GM19328 (cell line): ENCODE measurements around the gene MAST4.

ENCODE experiments used
- ATAC-seq: cut with Tn5 transposase; IDR thresholded peaks from one replicate; pipeline ENCODE4 v1.9.1; 2021; ENCODE audit warnings: mild to moderate bottlenecking, moderate library complexity; ENCODE audit not compliant: unreplicated experiment

The MAST4 gene

DNA sequence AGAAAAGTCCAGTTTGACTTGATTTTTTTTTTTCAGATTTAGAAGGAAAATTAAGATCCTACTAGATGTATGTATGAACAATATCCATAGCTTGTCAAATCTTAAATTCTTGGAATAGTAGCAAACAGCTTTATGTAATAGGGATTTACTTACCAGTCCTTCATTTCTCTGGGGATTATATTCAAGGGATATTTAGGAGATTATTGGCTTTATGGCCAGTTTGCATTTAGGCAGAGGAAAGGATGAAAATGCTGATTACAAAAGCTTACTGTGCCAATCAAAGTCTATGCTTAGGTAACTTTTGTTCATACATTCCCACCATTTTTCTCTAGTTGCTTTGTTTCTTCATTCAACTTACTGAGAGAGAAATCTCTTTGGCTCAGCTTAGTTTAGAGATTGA is 47.9 kb downstream of the MAST4 start:
- no peak for ATAC-seq

DNA sequence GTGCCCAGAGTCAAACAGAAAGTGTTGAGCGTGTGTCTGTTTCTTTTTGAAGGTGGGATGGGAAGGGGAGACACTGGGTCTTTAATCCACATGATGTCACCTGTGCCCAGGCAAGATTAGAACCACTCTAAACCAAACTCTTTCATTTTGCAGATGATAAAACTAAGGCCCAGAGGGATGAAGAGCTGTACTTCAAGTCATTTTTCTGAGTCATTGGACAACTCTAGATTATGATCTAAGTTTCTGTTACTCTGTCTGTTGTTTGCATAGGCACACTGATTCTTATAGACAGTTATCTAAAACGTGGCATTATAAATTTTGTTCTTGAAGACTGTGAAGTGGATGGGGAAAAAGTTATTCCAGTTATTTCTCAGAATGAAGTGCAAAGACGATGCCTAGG is 48.8 kb downstream of the MAST4 start:
- ATAC-seq: no peak

DNA sequence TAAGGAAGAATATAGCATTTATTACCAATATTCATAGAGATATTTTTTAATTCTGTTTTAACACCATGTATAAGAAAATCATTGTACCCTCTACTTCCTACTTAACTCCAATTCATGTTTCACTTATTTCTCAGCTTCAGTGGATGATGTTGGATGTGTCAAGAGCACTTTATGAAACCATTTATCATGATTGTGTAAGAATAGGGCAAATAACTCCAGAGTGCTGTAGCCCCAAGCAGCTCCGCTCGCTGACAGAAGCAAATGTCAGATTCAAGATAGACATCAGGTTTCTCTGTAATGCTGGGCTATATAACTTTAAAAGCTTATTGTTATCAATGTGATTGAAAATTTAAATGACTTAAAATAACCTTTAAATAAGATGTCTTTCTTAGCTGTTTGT is 50.4 kb downstream of the MAST4 start:
- no peak for ATAC-seq

DNA sequence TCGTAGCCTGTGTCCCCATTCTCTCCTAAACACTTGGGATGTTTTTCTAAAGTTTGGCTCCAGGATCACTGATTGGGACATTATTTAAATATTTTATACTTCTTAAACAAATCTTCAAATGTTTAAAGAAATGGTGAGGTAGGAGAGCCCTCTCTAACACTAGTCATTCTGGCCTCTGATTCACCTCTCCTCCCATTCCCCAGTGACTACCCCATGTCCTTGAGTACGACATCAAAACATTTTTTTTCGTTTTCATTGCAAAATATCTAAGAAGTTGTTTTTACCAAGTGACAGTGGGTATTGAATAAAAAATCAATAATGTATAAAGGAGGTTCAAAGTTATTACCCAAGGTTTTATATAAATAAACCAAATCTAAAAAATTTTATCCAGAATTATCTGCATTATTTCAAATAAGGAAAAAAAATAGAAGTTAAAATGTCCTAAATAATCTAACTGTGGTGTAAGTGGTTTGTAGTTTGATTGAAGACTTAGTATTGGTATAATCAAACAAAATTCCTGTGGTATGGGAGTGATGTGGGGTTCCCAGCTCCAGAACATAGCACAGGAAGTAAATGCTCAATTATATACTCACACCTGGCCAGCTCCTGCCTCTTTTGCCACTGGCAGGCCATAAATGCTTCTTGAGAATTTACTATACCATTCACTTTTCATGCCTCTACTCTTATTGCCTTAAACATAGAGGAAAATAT is 51.1 kb downstream of the MAST4 start:
- no peak for ATAC-seq

DNA sequence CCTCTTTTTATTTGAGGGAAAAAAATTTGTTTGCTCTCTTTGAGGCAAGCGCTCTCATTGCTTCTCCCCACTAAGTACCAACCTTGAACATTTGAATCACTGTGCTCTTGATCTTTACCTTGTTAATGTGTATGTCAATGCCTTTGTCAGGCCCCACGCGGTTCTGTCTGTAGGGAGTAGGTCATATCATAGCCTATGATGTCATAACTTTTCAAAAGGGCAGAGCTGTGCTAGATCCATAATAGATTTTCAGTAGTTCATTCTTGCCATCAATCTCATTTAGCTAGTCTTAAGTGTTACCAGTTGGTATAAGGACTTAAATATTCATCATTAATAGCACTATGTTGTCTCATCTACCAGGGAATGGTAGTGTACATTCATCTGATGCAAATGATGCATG is 56.6 kb downstream of the MAST4 start:
- no peak for ATAC-seq

DNA sequence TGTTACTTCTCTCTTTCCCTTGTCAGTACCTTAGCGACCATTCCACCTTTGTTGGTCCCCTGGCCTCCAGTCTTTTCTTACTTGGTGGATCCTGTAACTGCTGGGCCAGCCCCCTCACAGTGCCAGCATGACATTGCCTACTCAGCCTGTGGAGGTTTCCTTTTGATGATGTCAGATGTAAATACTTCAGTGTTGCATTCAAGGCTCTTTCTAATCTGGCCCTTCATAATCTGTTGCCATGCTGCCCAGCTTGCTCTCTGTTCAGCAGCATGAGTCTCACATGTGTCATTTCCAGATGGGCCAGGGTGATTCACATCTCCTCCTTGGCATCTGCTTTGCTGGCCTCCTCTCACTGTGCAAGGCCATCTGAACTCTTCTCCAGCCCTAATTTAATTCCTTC is 57.1 kb downstream of the MAST4 start:
- ATAC-seq: no peak

DNA sequence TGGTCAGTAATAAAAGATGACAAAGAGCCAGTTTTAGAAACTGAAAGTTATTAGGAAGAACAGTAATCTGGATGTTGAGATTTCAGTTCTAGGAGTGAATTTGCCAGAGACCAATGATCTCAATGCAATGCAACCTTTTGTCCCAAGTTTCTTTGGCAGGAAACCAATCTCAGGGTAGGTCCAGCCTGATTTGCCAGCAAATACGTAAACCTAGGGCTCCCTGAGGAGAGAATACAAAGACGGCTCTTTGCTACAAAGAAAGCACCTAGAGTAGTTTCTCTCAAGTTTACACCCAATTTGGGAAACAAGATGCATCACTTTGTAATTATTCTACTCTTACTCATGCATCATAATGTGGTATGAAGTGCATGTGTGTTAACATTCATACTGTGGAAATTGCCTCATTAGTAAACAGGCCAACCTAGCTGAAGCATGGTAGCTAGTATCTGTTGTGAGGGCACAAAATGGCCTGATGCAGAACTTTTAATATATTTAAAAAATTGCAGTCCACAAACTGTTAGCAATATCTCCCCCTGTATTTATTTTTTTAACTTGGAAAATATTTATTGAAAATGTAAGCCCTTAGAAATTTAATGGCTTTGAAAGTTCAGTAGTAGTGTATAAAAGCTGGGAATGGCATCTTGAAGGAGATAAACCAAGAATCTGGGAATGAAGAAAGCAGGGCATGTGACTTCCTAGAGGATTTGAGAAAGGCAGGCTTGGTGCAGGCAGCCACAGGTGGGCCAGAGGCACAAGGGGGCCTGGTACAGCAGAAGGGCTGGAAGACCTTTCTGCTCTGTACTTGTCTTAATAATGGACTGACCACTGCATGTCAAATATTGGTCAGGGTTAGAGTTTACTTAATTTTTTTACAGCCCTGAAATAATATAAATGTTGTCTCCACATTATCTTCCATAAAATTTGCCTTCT is 59.5 kb downstream of the MAST4 start:
- ATAC-seq: no peak

DNA sequence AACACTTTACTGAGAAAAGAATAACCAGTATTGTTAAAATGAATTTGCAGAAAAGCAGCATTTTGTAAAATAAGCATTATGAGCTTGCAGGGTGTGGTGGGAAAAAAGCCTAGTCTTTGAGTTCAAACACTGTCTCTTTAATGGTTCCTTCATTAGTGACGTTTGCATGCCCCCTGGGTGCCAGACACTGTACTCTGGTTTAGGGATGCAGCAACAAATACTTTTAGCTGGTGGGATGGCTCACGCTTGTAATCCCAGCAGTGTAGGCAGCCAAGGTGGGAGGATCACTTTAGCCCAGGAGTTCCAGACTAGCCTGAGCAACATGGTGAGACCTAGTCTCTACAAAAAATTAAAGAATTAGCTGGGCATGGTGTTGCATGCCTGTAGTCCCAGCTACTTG is 62.3 kb downstream of the MAST4 start:
- no peak for ATAC-seq

DNA sequence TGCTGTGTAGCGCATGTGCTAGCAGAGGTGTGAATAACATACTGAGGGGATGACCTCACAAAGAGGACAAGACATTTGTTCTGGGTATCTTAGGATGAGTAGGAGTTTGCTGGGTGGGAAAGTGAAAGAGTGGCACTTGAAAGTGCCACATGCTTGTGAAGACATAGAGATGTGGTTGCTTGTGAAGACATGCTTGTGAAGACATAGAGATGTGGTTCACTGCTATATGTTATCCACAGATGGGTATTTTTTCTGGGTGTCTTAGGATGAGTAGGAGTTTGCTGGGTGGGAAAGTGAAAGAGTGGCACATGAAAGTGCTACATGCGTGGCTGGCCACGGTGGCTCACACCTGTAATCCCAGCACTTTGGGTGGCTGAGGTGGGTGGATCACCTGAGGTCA is 63.6 kb downstream of the MAST4 start:
- no peak for ATAC-seq

DNA sequence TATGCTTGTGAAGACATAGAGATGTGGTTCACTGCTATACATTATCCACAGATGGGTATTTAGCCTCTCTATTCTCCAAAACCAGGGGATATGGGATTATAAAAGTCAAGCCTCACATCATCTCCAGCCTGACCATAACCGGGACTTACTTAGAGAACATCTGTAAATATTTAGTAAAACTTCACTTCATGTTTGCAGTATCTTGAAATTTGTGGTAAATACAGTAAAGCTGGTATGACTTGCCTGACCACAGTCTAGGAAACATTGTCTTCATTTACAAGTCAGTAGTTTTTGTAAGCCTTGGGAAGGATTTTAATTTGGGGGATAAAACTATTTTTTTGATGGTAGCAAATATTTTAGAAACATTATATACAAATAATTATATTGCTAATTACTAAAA is 64.2 kb downstream of the MAST4 start:
- no peak for ATAC-seq

DNA sequence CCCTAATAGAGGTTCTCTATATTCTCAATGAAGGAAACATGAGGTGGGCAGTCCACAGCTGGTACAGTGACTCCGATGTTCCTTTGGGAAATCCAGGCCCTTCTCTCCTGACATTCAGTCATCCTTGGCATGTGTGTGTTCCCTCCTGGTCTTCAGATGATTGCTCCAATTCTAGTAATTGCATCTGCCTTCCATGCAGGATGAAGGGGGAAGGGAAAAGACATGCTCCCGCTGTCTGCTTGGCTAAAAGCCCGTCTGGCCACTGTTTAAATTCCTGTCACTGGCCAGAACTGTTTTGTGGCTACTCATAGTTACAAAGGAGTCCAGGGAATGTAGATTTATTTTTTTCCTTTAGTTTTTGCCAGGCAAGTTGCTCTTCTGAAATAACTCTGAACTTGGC is 65.0 kb downstream of the MAST4 start:
- ATAC-seq: no peak

DNA sequence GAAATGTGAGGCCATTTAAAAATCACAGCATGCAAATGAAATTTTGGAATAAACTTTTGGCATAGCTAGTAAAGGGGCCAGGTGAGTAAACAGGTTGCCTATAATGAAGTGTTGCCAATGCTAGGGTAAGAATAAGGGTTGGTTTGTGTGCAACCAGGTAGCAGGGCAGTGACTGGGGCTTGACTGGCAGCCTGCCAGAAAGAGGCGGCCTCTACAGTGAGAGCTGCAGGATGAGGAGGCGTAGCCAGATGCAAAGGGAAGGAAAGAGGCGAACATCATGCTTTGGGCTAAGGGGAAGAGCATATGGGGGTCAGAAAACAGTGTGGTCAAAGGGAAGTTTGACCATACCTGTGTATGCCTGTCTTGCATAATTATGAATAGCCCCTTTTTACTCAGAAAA is 70.6 kb downstream of the MAST4 start:
- ATAC-seq: no peak

DNA sequence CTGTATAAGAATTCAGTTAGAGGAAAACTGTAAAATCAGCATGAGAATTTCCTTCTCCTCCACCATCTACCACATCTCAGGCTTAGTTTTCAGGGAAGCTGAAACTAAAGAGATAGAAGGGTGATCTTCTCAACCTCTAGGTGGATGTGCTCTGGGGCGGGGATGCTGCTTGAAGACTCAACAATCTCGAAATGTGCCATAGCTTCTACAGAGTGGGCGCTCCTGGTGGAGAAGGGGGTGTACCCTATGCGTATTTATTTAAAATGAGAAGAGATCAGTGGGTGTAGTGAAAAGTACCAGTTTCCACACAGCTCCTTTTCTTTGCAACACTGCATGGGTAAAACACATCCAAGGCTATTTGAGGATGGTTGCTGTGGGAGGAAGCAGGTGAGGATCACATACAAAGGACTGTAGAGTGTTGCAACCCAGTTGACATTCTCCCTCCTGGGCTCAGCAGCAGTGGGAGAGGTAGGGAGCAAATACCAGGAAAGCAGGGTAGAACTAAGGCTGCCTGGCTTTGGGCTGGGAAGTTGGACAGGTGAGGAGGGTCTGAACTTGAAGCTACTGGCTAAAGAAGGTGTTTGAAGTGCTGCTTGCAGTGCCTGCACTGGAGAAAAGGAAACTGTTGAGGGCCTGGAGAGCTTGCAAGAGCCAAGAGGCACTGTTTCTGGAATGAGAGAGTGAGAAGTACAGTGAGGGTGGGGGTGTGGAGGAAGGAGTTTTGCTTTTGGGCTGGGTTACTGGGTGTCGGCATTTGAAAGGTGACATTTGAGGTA is 73.1 kb downstream of the MAST4 start:
- ATAC-seq: no peak

DNA sequence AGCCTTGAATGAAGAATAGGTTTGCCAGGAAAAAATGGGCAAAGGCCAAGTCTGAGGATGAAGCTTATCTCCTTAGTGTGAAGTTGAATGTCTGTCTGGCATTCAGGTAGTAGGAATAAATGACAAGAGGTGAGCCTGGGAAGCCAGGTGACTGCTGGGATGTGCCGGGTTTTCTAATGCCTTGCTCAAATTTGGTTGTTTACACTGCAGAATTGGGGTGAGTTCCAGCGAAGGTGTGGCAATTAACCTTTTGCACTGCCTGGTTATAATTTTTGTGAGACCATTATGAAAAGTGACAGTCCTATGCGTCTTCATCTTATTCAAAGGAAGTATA is 73.6 kb downstream of the MAST4 start:
- no peak for ATAC-seq

DNA sequence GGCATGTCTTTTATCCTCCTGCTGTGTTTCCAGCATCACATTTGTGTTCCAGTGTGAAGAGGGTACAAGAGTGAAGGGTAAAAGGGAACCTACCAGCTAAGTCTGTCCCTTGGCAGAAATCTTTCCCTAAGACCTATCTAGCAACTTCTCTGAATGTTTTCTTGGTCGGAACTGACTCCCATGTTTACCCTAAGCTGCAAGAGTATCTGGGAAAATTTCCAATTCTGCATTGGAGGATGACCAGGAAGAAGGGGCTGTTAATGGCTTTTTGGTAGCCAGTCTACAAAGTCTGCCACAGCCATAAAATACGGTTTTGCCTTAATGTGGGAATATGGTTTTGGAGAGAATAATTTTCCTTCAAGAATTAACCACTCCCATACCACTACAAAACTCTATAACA is 75.1 kb downstream of the MAST4 start:
- ATAC-seq: no peak

DNA sequence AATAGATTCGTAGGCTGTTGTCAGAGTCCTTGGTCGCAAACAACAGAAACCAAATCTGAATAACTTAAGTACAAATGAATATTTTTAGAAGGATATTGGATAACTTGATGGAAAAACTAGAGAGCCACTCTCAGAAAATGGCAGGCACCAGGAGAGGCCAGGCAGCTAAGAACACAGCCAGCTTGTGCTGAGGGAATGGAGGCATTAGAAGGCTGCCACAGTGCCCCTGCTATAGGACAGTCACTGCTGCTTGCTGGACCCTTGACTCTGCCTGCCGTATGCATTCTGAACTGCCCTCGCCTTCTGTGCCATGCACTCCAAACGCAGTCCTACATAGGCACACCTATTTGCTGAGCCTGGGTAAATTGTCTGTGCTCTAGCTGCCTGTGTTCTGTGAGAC is 78.6 kb downstream of the MAST4 start:
- no peak for ATAC-seq

DNA sequence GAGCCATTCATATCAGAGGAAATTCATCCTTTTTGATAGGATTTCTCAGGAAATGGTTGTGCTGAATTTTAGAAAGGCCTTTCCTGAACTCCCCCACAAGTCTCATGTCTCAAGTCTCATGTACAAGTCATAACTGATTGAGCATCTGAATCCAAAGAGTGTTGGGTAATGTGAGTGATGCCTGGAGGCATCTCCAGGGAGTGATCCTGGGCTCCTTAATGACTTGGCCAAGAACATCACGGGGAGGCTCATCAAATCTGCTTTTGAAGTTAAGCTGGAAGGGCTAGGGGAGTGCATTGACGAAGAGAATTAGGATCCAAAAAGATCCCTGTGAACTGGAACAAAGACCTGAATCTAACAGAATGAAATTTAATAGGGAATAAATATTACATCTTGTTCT is 79.2 kb downstream of the MAST4 start:
- no peak for ATAC-seq

DNA sequence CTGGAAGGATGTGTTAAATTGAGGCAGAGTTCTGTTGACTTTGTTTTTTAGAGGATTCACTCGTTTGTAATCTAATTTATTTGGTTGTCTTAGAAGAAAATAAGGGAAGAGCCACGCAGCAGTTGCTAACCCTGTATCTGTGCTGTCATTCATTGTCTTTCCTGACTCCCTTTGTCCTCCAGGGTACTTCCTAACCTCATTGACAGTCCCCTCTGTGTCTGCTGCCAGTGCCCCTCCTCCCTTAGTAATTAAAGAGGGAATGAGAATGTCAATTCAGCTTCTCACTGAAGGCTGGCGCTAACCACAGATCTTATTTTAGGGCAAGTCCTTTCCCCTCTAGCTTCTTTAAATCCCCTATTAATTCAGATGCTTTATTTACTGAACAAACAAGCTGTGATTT is 84.0 kb downstream of the MAST4 start:
- ATAC-seq: no peak

DNA sequence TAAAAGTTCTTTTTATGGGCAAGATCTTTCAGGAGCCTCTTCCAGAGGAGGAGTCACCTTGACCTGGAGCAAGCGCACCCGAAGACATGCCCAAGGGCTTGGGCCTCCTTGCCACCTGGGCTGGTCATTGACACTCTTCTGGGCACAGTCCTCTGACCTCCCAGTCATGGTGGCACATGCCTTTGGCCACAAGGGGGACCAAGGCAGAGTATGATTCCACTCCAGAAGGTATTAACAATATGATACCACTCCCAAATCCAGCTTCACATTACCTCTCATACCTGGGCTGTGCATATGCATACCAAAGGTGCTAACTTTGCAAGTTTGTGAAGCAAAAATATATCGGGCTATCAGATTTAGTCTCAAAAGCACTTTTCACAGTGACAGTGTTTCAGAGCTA is 84.6 kb downstream of the MAST4 start:
- ATAC-seq: no peak

DNA sequence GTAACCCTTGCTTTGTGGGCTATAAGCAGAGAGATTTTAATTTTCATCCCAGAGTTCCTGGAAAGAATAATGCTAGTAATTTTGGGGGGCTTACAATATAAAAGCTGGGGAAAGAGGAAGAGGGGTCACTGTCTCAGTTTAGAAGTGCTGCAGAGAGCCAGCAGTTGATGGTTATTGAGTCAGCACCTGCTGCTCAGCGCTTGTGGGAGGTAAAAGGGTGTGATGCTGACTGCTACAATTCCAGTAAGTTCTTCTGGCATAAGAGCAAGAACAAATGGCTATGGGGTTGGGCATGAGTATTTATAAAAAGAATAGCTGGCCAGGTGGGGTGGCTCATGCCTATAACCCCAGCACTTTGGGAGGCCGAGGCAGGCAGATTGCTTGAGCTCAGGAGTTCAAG is 88.5 kb downstream of the MAST4 start:
- no peak for ATAC-seq

DNA sequence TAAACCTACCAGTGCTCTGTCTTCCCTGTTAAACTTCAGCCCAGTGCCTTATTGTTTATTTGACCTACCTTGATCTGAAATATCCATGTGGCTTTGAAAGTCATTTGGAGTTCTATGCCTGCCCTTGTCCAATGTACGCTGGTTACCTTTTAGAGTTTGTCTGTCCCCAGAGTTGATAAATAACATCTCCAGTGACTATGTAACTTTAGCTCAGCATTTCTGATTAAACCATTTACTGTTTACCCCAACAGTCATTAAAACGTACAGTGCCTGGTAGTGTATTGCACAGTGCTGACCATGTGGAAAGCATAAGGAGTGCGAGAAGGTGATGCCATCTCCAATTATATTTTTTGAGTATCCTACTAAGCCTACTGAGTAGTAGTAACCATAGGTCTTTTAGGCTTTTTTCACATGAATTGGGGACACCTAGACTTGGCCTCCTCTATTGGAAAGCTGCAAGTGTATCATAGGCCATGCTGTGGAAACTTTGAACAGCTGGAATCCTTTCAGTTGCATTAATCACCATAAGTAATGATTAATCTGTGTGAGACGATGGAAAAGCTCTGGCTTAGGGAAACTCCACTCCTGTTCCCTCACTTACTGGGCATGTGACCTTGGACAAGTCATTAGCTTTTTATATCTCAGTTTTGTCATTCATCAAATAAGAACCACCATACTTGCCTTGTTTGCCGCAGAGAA is 93.5 kb downstream of the MAST4 start:
- ATAC-seq: no peak
